HG02884 (cell line): ENCODE results near the gene EIF2S3B.
"Not testable (repeated sequence)": the region's sequence is repeated elsewhere in the genome, so short reads cannot be mapped to it uniquely, and the experiment has no call there.

Experiments
- ATAC-seq: cut with Tn5 transposase; IDR thresholded peaks from one replicate; pipeline ENCODE4 v1.9.1; 2021; ENCODE audit warnings: mild to moderate bottlenecking, moderate library complexity; ENCODE audit not compliant: unreplicated experiment

Gene EIF2S3B

DNA sequence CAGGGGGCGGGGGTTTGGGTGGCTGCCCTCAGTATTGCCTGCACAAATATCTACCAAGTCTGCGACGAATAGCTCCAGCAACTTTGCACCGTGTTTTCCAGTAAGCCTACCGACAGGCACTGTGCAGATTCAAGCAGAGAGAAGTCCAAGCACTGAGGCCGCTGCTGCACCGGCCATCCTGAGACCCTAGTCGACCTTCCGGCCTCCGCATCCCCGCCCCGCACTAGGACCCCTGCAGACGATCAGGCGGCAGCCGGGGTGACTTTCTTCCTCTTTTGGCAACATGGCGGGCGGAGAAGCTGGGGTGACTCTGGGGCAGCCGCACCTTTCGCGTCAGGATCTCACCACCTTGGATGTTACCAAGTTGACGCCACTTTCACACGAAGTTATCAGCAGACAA lies at the start of gene EIF2S3B:
Gene EIF2S3B, plus strand, starts transcription at position 271 of the 400 bp plus-strand sequence. Its CDS starts 13 bp downstream, at position 284.
- ATAC-seq = no peak

DNA sequence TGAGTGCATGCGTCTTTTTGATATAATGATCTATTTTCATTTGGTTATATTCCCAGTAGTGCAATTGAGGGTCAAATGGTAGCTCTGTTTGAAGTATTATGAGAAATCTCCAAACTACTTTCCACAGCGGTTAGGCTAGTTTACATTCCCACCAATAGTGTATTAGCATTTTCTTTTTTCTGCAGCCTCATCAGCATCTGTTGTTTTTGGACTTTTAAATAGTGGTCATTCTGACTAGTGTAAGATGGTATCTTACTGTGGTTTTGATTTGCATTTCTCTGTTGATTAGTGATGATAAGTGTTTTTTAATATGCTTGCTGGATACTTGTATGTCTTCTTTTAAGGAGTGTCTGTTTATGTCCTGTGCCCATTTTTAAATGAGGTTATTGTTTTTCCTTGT lies 48.8 kb upstream of the EIF2S3B start:
- no peak for ATAC-seq

DNA sequence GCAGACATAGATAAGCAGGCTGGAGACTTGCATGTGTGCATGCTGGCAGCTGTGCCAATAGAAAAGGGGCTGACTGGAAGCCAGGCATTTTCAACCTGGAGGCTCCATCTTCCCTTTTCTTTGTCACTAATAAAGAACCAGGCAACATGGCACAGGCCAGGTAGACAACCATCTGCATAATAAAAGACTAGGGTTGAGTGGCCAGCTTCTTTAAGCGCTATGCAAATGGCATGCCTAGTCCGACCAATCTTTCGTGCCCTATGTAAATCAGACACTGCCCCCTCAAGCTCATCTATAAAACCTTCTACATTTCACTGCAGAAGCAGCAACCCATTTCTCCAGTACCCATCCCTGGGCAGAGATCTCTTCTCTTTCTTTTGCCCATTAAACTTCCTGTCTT lies 47.9 kb upstream of the EIF2S3B start:
- no peak for ATAC-seq

DNA sequence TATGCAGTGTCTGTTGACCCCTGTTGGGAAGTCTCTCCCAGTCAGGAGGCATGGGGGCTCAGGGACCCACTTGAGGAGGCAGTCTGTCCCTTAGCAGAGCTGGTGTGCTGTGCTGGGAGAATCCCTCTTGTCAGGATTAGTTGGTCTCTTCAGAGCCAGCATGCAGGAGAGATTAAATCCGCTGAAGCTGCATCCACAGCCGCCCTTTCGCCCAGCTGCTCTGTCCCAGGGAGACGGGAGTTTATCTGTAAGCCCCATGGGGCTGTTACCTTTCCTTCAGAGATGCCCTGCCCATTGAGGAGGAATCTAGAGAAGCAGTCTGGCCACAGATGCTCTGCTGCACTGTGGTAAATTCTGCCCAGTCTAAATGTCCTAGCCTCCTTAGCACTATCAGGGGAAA lies 39.4 kb upstream of the EIF2S3B start:
- no peak for ATAC-seq

DNA sequence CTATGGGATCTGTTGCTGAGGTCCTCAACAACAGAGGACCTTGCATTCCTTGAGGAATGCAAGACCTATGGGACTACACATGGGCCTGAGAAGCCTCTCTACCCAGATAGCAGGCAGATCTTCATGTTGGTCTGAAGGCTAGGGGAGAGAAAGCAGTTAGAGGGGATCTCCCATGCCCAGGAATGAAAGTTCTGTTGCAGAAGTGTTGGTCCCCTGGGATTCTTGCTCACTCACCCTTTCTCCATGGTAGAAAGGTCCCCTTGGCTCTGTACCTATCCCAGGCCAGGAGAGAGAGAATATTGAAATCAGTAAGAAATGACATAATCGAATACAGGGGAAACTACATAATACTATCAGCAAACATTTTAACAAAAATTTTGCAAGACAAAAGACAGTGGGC lies 36.0 kb upstream of the EIF2S3B start:
- ATAC-seq = no peak

DNA sequence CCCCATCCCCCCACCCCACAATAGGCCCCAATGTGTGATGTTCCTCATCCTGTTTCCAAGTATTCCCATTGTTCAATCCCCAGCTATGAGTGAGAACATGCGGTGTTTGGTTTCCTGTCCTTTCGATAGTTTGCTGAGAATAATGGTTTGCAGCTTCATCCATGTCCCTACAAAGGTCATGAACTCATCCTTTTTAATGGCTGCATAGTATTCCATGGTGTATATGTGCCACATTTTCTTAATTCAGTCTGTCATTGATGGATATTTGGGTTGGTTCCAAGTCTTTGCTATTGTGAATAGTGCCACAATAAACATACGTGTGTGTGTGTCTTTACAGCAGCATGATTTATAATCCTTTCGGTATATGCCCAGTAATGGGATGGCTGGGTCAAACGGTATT lies 32.9 kb upstream of the EIF2S3B start:
- ATAC-seq = not testable (repeated sequence)

DNA sequence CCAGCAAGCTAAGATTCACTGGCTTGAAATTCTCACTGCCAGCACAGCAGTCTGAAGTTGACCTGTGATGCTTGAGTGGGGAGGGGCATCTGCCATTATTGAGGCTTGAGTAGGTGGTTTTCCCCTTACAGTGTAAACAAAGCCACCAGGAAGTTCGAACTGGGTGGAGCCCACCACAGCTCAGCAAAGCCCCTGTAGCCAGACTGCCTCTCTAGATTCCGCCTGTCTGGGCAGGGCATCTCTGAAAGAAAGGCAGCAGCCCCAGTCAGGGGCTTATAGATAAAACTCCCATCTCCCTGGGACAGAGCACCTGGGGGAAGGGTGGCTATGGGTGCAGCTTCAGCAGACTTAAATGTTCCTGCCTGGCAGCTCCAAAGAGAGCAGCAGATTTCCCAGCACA lies 23.8 kb upstream of the EIF2S3B start:
- ATAC-seq = not testable (repeated sequence)

DNA sequence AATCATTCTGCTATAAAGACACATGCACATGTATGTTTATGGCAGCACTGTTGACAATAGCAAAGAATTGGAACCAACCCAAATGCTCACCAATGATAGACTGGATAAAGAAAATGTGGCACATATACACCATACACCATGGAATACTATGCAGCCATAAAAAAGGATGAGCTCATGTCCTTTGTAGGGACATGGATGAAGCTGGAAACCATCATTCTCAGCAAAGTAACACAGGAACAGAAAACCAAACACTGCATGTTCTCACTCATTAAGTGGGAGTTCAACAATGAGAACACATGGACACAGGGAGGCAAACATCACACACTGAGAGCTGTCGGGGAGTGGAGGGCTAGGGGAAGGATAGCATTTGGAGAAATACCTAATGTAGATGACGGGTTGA lies 18.4 kb upstream of the EIF2S3B start:
- not testable (repeated sequence) for ATAC-seq

DNA sequence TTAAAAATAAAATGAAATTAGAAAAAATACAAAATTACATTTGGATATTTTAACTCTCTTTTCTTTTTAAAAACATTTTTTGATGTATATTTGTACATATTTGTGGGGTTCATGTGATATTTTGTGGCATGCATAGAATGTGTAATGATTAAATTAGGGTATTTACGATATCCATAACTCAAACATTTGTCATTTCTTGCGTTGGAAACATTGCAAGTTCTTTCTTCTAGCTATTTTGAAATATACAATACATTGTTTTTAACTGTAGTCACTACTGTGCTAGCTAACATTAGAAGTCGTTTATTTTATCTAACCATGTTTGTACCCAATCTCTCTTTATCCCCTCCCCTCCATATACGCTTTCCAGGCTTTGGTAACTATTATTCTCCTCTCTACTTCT lies 13.9 kb upstream of the EIF2S3B start:
- ATAC-seq = no peak

DNA sequence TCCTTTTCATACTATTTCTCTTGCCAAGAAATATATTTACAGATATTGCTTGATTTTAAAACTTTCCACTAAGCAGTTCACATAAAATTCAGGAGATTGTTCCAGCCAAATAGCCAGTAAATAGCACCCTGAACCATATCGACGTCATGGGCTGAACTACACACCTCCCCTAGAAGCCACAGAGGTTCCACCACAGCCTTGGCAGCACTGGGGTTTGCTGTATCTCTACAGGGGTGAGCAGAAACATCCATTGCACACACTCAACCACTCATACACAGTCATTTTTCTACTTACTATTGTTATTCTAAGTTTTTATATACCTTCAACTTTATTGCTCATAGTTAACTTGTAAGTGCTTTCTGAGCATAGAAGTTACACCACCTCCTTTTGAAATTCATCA lies 8.1 kb upstream of the EIF2S3B start:
- ATAC-seq = no peak

DNA sequence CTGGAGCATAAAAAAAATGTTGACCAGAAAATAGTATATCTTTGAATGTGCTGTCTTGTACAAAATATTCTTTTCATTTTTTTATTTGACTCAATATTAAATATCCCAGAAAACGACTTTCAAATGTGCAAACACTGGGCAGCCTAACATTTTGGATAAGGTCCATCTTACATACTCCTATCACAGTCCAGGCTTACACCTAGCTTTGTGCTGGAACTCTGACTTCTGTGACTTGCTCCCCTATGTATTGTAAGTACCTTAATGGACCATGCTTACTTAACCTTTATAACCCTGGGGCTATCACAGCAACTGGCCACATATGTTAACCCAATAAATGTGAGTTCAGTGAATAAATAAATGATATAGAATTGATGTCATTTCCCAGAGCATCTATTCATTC lies 7.6 kb upstream of the EIF2S3B start:
- ATAC-seq = no peak

DNA sequence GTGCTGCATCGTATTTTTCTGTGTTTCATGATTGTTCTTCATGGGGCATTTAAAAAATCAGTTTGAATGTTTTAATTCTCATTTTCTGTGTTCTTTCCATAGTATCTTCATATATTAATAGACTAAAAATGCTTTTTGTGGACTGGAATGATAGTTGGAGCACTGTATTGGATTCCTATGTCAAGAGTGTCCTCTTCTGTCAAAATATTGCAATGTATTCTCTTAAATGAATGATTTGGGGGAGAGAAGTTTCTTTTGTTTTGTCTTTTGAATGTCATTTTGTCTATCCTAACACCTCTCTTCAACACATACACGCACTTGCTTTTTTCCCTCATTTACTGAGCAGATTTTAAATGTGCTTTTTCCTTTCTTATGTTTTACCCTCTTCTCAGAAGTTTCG lies 4.7 kb upstream of the EIF2S3B start:
- ATAC-seq = no peak

DNA sequence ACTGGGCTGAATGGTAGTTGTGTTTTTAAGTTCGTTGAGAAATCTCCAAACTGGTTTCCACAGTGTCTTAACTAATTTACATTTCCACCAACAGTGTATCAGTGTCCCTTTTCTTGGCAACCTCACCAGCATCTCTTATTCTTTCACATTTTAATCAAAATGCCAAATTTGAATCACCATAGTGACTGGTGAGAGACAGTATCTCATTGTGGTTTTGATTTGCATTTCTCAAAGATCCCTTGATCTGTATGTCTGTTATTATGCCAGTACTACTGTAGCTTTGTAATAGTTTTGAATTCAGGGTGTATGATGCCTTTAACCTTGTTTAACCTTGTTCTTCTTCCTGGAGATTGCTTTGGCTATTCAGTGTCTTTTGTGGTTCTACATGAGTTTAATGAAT lies 2.2 kb upstream of the EIF2S3B start:
- ATAC-seq = no peak

DNA sequence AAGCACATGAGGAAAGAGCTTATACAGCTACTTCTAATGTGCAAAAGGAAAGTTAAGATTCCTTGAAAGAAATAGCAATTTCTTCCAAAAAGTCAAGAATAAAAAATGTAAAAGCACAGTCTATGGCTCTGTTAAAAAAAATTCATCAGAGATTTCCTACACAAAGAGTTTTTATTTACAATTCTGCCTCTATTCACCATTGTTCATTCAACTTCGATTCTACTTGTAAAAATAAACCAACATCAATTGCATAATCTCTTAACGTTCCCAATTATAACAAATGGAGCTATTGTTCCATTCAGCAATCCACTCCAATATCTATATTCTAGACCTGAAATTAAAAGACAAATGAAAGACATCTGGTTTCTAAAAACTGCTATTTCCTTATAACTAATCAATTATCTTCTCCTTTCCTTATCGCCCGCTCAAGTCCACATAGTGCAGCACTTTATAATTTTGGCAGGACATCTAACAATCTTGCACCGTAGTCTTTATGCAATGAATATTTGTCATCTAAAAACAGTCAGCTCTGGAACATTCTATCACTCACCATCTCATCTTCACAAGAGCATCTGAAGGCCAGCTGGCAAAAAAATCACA lies 6.2 kb downstream of the EIF2S3B start:
- ATAC-seq = no peak

DNA sequence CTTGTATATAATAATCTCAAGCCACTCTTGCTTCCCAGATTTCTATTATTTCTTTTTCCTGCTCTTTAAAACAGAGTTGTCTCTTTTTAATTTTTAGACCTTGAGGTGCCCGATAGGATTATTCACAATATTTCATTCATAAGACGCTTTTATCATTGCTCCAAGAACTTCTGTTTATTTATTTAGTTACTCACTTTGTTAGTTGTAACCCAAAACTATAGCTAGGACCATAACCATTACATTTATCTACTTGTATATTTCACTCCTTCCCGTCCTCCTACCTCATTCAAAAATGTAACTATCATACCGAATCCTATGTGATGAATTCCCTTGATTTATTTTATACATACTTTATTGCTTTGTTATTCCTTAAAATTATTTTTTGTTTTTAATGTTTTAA lies 7.1 kb downstream of the EIF2S3B start:
- ATAC-seq = no peak

DNA sequence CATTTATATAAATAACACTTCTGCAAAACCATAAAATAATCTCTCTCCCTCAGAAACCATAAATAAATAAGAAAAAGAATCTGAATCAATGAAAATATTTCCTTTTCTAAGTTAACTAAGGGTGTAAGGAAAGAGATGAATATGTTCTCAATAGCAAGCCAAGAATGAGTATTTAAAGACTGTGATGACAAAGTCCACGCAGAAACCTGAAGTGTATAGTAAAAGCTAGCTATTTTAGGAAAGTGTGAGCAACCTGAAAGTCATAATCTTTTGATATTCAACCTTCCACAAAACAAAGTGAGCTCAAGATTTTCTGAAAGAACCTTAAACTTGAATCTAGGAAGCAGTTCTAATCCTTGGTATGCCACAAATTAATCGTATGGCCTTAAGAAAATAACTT lies 15.9 kb downstream of the EIF2S3B start:
- no peak for ATAC-seq

DNA sequence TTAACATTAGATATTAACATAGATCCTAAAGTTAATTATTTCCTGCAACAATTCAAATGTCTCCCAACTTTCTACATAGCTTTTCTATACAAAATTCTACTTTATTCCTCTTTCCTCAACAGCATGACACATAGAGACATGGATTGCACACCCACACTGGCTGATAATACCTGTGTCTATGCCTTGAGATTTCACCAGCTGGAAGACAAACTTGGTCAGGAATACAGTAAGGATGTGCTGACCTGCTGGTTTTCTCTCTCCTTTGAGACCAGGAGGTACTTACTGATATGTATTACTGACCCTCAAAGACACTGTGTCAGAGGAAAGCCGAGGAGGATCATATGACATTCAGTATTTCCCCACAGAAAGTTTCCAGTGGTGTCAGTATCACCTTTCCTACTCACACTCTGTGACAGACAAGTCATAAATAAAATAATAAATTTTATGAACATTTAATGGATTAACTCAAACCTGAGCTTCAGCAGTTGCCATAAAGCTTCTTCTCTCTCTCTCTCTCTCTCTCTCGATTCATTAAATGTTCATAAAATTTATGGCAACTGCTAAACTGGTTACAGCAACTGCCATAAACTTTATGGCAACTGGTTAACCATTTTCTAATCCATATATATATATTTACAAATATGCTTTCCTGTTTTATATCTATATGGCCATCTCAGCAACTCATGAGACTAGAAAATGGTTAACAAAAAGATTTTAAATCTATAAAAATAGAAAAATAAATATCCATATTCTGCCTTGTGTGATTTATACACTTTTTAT lies 22.7 kb downstream of the EIF2S3B start:
- ATAC-seq = no peak

DNA sequence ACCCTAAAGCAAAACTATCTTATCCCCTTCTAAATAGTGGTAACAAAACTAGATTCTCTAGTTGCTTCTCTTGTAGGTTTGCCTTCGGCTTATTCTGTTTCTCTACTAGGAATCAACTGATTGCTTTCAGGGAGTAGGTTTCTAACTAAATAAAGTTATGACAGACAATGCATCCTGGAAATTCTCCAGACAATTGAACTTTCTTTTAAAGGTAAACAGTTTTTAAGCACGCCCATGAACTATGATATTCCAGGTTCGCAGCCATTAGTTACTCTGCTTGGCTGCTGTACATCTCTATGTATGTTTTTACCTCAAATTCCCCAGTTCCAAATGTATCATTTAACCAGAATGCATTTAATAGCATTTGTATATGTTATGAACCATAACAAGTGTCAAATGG lies 23.9 kb downstream of the EIF2S3B start:
- ATAC-seq = no peak

DNA sequence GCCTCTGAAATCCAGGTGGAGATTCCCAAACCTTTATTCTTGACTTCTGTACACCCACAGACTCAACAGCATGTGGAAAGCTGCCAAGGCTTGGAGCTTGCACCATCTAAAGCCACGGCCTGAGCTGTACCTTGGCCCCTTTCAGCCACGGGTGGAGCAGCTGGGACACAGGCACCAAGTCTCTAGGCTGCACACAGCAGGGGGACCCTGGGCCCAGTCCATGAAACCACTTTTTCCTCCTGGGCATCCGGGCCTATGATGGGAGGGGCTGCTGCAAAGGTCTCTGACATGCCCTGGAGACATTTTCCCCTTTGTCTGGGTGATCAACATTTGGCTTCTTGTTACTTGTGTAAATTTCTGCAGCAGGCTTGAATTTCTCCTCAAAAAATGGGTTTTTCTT lies 32.0 kb downstream of the EIF2S3B start:
- ATAC-seq = no peak

DNA sequence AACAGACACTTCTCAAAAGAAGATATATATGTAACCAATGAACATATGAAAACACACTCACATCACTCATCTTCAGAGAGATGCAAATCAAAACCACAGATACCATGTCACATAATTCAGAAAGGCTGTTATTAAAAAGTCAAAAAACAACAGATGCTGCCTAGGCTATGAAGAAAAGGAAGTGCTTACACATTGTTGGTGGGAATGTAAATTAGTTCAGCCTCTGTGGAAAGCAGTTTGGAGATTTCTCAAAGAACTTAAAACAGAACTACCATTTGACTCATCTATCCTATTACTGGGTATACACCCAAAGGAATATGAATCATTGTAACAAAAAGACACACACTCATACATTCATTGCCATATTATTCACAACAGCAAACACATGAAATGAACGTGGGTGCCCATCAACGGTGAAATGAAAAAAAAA lies 35.1 kb downstream of the EIF2S3B start:
- peak; percentile 89 for ATAC-seq

DNA sequence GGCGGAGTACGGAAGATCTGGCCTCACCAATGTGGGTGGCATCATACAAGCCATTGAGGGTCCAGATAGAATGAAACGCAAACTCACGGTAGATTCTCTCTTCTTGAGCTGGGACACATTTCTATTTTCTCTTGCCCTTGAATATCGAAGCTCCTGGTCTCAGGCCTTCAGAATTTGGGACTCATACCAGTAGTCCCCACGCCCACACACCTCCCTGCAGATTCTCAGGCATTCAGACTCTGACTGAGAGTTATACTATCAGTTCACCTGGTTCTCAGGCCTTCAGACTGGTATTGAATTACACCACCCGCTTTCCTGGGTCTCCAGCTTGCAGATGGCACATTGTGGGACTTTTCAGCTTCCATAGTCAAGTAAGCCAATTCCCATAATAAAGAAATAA lies 37.8 kb downstream of the EIF2S3B start:
- no peak for ATAC-seq

DNA sequence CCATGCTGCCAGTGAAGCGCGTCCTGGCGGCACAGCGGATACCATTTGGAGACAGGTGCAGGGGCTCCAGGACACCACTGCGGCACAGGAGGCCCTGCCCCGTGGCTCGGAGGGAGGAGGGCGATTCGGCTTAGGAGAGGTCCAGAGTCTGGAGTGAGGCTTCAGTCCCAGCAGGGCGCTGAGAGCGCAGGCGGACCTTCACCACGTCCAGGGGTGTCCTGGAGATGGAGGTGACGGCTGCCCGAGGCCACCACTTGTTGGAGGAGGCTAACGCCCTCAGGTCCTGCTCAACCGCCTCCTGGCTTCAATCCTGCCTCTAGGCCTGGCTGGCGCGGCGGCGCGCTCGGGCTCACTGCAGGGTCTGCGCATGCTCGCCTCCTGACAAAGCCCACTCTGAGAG lies 45.7 kb downstream of the EIF2S3B start:
- ATAC-seq = no peak

DNA sequence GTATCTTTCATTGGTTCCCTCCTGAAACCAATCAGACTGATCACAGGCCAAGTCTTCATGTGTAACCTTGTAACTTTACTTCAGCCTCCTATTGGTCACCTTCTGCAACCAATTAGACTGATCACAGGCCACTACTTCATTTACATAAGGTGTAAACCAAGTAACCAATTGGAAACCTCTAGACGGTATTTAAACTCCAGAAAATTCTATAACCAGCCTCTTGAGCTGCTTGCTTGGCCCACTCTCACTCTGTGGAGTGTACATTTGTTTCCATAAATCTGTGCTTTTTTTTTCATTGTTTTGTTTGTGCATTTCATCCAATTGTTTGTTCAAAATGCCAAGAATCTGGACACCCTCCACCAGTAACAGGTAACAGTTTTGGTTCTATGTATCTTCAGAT lies 47.5 kb downstream of the EIF2S3B start:
- ATAC-seq = no peak
